HUES64 (cell line): ENCODE data around the gene GPR157.
"Not testable (repeated sequence)": the region's sequence is repeated elsewhere in the genome, so short reads cannot be mapped to it uniquely, and the experiment has no call there.

Source experiments
- H3K27ac ChIP-seq: 2 replicates; pipeline ENCODE4 v1.7.0; 2013; ENCODE audit warnings: low read depth, low read length, inconsistent platforms
- H3K27me3 ChIP-seq: 2 replicates; pipeline ENCODE4 v1.6.1; 2013; ENCODE audit warnings: mild to moderate bottlenecking, low read length; ENCODE audit not compliant: insufficient read depth
- H3K36me3 ChIP-seq: 2 replicates; pipeline ENCODE4 v1.6.1; 2013; ENCODE audit warnings: mild to moderate bottlenecking, low read length; ENCODE audit not compliant: insufficient read depth
- H3K4me1 ChIP-seq: 2 replicates; pipeline ENCODE4 v1.6.1; 2013; ENCODE audit warnings: mild to moderate bottlenecking, low read length, moderate library complexity; ENCODE audit not compliant: insufficient read depth
- H3K4me3 ChIP-seq: 2 replicates; pipeline ENCODE4 v1.5.1; 2013; ENCODE audit warnings: mild to moderate bottlenecking, low read length, moderate library complexity
- H3K9ac ChIP-seq: 2 replicates; pipeline ENCODE4 v1.6.1; 2013; ENCODE audit warnings: mild to moderate bottlenecking, low read depth, low read length
- H3K9me3 ChIP-seq: 2 replicates; pipeline ENCODE4 v1.6.1; 2013; ENCODE audit warnings: low read depth, low read length; ENCODE audit not compliant: insufficient read depth
- WGBS: fragments of 150-250, 120-280 bp; methylation state at CpG from one replicate; pipeline ENCODE4 v1.1.7; 2013; ENCODE audit warnings: missing lambda C conversion rate; 5-methylcytosine and 5-hydroxymethylcytosine counted together

The GPR157 gene

GRCh38 chr1:9145714-9146113 is 16.8 kb upstream of the GPR157 start:
- H3K27me3 ChIP-seq, result no peaks in the 10 kb centered on the region
- no peak overlapping the region for H3K4me3 ChIP-seq
- no peaks in the 10 kb centered on the region for H3K4me1 ChIP-seq
- H3K36me3 ChIP-seq, result peaks cover 11% of the 10 kb centered on the region
- no peak overlapping the region for H3K9ac ChIP-seq
- WGBS, result 91% methylated on average over 5 of the region's 5 CpGs
- no peaks in the 10 kb centered on the region for H3K9me3 ChIP-seq
- no peak overlapping the region for H3K27ac ChIP-seq

- H3K4me3 ChIP-seq, result no peak overlapping the region
- H3K4me1 ChIP-seq, result no peaks in the 10 kb centered on the region
- 80% methylated on average over 17 of the region's 17 CpGs for WGBS
- no peak overlapping the region for H3K27ac ChIP-seq
- 0 out of 2 replicates have a peak, but pooled peaks cover 6% of the 10 kb centered on the region for H3K36me3 ChIP-seq
- H3K9me3 ChIP-seq, result no peaks in the 10 kb centered on the region
- H3K27me3 ChIP-seq, result no peaks in the 10 kb centered on the region
- no peak overlapping the region for H3K9ac ChIP-seq
Measured at GRCh38 chr1:9145021-9145668, 16.2 kb upstream of the GPR157 start.

- H3K9ac ChIP-seq, H3K9me3 ChIP-seq, H3K27ac ChIP-seq, H3K27me3 ChIP-seq, H3K4me3 ChIP-seq, H3K4me1 ChIP-seq, H3K36me3 ChIP-seq: not testable (repeated sequence)
- 93% methylated on average over 7 of the region's 7 CpGs for WGBS
Measured at GRCh38 chr1:9144494-9144893, 15.6 kb upstream of the GPR157 start.

- H3K9me3 ChIP-seq, result no peaks in the 10 kb centered on the region
- no peak overlapping the region for H3K27ac ChIP-seq
- no peaks in the 10 kb centered on the region for H3K36me3 ChIP-seq
- no peaks in the 10 kb centered on the region for H3K27me3 ChIP-seq
- no peak overlapping the region for H3K9ac ChIP-seq
- no peaks in the 10 kb centered on the region for H3K4me1 ChIP-seq
- H3K4me3 ChIP-seq, result no peak overlapping the region
- 90% methylated on average over 7 of the region's 7 CpGs for WGBS
Measured at GRCh38 chr1:9143250-9143649, 14.3 kb upstream of the GPR157 start.

GRCh38 chr1:9139930-9140329 is 11.0 kb upstream of the GPR157 start:
- no peaks in the 10 kb centered on the region for H3K27me3 ChIP-seq
- no peaks in the 10 kb centered on the region for H3K4me1 ChIP-seq
- H3K9ac ChIP-seq, result no peak overlapping the region
- H3K36me3 ChIP-seq, result no peaks in the 10 kb centered on the region
- H3K9me3 ChIP-seq, result no peaks in the 10 kb centered on the region
- no peak overlapping the region for H3K4me3 ChIP-seq
- no peak overlapping the region for H3K27ac ChIP-seq
- WGBS, result 85% methylated on average over 2 of the region's 2 CpGs

- H3K27me3 ChIP-seq, result no peaks in the 10 kb centered on the region
- 92% methylated on average over 8 of the region's 8 CpGs for WGBS
Measured at GRCh38 chr1:9136932-9137331, 8.0 kb upstream of the GPR157 start.

GRCh38 chr1:9135073-9135836 is 6.4 kb upstream of the GPR157 start:
- Histone ChIP-seq H3K27me3 (no peaks in the 10 kb centered on the region), H3K9me3 (no peaks in the 10 kb centered on the region), H3K4me3 (no peak overlapping the region), H3K36me3 (no peaks in the 10 kb centered on the region), H3K4me1 (no peaks in the 10 kb centered on the region), H3K9ac (no peak overlapping the region), H3K27ac (no peak overlapping the region)
- WGBS, result 94% methylated on average over 10 of the region's 10 CpGs

More at GRCh38 chr1:9136932-9137331, 8.0 kb upstream of the GPR157 start:
- Histone ChIP-seq H3K9me3 (no peaks in the 10 kb centered on the region), H3K4me3 (no peak overlapping the region), H3K36me3 (no peaks in the 10 kb centered on the region), H3K9ac (no peak overlapping the region), H3K27ac (no peak overlapping the region), H3K4me1 (no peaks in the 10 kb centered on the region)

GRCh38 chr1:9133870-9134585 is 5.1 kb upstream of the GPR157 start:
- no peaks in the 10 kb centered on the region for H3K9me3 ChIP-seq
- no peaks in the 10 kb centered on the region for H3K27me3 ChIP-seq
- no peak overlapping the region for H3K4me3 ChIP-seq
- no peaks in the 10 kb centered on the region for H3K36me3 ChIP-seq
- no peaks in the 10 kb centered on the region for H3K4me1 ChIP-seq
- no peak overlapping the region for H3K9ac ChIP-seq
- WGBS, result 84% methylated on average over 3 of the region's 5 CpGs
- H3K27ac ChIP-seq, result no peak overlapping the region

GRCh38 chr1:9129266-9130041 is 552 bp upstream of the GPR157 start:
- H3K27me3 ChIP-seq, result peaks cover 18% of the 10 kb centered on the region
- H3K9ac ChIP-seq, result no peak overlapping the region
- no peaks in the 10 kb centered on the region for H3K9me3 ChIP-seq
- no peaks in the 10 kb centered on the region for H3K4me1 ChIP-seq
- WGBS, result 8% methylated on average over 35 of the region's 46 CpGs
- no peak overlapping the region for H3K27ac ChIP-seq
- no peaks in the 10 kb centered on the region for H3K36me3 ChIP-seq
- peak overlapping the region; percentile 57 for H3K4me3 ChIP-seq

GRCh38 chr1:9128166-9128519 is 759 bp downstream of the GPR157 start:
- Histone ChIP-seq H3K4me1 (no peaks in the 10 kb centered on the region), H3K36me3 (no peaks in the 10 kb centered on the region), H3K9ac (no peak overlapping the region), H3K27ac (no peak overlapping the region), H3K4me3 (peak overlapping the region; percentile 76), H3K27me3 (peaks cover 18% of the 10 kb centered on the region), H3K9me3 (no peaks in the 10 kb centered on the region)
- 43% methylated on average over 16 of the region's 16 CpGs for WGBS
